PC-3 (cell line): ENCODE measurements around the gene THOC6.

Source experiments
- EZH2 ChIP-seq: fragments of 300-600 bp; sonication (generic); IDR thresholded peaks from one replicate; pipeline ENCODE4 v1.6.1; 2017; ENCODE audit warnings: antibody characterized with exemption, mild to moderate bottlenecking, low read length; ENCODE audit not compliant: unreplicated experiment
- TF ChIP-seq, protein P1 (sequence below): fragments of 300-600 bp; sonication (generic); conservative IDR thresholded peaks from 2 replicates; pipeline ENCODE4 v1.5.1; 2017; ENCODE audit warnings: antibody characterized with exemption, low read depth, mild to moderate bottlenecking, low read length

DNA sequence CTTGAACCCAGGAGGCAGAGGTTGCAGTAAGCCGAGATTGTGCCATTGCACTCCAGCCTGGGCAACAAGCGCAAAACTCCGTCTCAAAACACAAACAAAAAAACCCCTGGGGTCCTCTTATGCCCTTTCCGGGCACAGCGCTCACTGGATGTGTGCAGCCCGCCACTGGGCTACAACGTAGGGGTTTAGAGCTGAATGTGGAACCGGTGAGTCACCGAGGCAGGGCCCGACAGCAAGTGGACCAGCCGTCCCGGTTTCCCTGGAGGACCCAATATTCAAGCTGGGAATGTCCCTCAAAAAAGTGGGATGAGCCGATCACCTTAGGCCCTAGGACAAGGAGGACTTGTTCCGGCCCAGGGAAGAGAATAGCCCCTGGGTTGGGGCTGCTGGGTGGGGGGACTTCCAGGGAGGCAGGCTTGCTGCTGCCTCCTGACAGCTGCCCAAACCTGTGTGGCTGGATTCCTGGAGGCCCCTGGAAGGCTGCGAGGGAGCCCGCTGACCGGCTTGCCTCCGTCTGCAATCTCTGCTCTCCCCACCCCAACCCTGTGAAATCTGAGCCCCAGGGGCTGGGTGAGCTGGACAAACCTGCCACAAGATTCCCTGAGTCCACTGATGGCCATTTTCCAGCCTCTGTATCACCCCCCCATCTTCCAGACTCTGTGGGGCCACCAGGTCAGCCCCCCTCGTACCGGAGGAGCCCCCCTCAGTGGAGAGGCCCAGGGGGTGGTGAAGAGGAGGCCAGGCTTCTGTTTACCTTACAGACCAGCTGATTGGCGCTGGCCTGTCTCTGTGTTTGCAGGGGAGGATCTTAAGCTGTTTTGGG, 14.1 kb upstream of the THOC6 start:
- TF ChIP-seq, protein P1, sequence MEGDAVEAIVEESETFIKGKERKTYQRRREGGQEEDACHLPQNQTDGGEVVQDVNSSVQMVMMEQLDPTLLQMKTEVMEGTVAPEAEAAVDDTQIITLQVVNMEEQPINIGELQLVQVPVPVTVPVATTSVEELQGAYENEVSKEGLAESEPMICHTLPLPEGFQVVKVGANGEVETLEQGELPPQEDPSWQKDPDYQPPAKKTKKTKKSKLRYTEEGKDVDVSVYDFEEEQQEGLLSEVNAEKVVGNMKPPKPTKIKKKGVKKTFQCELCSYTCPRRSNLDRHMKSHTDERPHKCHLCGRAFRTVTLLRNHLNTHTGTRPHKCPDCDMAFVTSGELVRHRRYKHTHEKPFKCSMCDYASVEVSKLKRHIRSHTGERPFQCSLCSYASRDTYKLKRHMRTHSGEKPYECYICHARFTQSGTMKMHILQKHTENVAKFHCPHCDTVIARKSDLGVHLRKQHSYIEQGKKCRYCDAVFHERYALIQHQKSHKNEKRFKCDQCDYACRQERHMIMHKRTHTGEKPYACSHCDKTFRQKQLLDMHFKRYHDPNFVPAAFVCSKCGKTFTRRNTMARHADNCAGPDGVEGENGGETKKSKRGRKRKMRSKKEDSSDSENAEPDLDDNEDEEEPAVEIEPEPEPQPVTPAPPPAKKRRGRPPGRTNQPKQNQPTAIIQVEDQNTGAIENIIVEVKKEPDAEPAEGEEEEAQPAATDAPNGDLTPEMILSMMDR: no peak
- no peak for TF ChIP-seq EZH2
